GM12875 (cell line): ENCODE results near the gene CACNA1G.

Experiments
- H3K4me3 ChIP-seq: one replicate; pipeline ENCODE4 v1.5.1; 2011; ENCODE audit warnings: low read depth, low read length, control low read depth
- TF ChIP-seq, protein P1 (sequence below): IDR thresholded peaks from 2 replicates; pipeline ENCODE4 v1.5.1; 2011; ENCODE audit warnings: low read depth, mild to moderate bottlenecking, control low read depth, inconsistent platforms, low read length, moderate library complexity, borderline replicate concordance; ENCODE audit not compliant: insufficient read depth

CACNA1G gene

DNA sequence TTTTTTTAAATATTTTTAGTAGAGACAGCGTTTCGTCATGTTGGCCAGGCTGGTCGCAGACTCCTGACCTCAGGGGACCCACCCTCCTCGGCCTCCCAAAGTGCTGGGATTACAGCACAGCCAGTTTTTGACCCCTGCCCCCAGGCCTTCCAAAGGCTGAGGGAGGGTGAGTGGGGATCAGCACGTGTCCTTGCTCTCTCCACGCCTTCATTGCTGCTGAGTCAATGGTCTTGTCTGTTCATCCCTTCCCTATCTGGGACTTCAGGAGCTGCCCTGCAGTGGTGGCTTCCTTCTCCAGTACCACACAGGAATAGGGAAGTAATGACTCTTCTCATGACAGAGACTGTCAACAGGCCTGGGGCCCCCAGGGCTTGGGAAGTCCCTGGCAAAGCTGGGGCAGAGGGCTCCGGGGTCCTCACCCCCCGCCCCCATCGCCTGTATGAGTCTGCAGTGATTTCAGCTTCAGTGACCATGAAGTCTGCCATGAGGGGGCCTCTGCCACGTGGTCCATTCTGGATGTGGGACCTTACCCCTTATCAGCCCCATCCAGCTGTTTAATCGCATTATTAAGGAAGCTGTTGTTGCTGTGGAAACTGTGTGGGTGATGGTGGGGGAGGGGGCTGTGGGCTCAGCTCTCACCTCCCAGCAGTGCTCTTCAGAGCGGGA, 80.3 kb downstream of the CACNA1G start:
- no peak overlapping the region for H3K4me3 ChIP-seq
- TF ChIP-seq, protein P1, sequence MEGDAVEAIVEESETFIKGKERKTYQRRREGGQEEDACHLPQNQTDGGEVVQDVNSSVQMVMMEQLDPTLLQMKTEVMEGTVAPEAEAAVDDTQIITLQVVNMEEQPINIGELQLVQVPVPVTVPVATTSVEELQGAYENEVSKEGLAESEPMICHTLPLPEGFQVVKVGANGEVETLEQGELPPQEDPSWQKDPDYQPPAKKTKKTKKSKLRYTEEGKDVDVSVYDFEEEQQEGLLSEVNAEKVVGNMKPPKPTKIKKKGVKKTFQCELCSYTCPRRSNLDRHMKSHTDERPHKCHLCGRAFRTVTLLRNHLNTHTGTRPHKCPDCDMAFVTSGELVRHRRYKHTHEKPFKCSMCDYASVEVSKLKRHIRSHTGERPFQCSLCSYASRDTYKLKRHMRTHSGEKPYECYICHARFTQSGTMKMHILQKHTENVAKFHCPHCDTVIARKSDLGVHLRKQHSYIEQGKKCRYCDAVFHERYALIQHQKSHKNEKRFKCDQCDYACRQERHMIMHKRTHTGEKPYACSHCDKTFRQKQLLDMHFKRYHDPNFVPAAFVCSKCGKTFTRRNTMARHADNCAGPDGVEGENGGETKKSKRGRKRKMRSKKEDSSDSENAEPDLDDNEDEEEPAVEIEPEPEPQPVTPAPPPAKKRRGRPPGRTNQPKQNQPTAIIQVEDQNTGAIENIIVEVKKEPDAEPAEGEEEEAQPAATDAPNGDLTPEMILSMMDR: no peak

- H3K4me3 ChIP-seq: no peak overlapping the region
- TF ChIP-seq, protein P1: no peak
Observed at GRCh38 chr17:50641357-50641756, 80.8 kb downstream of the CACNA1G start.

DNA sequence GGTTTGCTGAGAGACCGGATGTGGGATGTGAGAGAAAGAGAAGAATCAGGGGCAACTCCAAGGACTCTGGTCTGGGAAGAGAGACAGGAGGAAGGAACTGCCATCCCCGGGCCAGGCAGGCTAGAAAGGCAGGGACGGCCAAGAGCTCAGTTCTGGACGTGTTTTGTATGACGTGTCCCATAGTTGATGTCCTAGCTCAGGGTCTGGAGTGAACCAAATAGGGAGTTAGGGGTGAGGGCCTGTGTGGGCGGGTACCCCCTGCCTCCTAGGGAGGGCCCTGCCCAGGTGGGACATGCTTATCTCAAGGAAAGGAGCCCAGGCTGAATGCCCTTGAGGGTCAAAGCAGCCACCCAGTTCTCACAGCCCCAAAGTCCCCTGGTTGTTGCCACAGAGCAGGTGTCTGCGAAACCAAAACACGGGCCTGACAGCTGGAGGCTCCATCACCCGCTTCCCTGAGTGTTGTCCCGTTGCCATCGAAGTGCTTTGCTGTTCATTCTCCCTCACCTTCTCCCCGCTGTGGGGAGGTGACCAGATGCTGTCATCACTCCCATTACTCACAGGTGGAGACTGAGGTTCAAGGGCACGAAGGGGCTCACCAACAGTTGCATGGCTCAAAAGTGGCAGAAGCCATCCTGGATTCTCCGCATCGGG, 81.7 kb downstream of the CACNA1G start:
- TF ChIP-seq, protein P1: no peak
- no peak overlapping the region for H3K4me3 ChIP-seq

DNA sequence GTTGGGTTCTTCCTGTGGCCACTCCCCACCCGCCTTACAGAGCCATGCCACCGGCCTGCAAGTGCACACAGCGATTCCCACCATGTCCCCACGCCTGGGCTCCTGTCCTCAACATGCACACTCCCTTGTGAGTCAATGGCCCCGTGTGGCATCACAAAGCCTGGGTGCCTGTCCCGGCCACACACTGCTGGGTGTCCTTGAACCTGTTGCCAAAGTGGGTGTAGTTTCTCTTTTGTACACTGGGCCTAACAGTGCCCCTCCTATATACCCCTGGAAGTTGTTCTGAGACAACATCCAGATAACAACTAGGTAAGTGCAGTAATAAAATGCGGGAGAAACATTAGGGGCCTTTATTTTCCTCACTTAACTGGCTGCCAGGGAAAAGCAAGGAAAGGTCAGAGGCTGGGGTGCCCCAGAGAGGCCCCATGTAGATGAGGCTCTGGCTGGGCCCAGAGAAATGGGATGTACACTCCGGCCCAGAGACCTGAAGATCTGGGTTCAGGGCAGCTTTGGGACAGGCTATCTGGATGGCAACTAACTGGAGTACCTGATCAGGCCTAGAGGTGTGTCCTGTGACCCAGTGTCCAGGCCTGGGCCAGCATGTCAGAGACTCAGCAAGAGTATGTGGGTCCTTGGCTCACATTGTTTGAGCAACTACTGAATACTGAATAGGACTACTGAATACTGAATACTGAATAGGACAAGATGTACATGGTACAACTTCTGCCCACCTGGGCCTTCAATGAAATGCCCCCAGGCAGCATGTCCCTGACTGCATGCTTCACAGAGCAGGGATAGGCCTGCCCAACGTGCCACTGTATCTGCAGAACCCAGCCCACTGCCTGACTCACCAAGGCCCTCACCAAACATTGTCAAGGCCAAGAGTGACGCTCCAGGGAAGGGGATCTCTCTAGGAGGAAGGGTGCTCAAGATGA, 82.5 kb downstream of the CACNA1G start:
- H3K4me3 ChIP-seq: no peak overlapping the region
- TF ChIP-seq, protein P1: no peak

GRCh38 chr17:50645748-50646682, 85.5 kb downstream of the CACNA1G start:
- TF ChIP-seq, protein P1: no peak
- H3K4me3 ChIP-seq: no peak overlapping the region

DNA sequence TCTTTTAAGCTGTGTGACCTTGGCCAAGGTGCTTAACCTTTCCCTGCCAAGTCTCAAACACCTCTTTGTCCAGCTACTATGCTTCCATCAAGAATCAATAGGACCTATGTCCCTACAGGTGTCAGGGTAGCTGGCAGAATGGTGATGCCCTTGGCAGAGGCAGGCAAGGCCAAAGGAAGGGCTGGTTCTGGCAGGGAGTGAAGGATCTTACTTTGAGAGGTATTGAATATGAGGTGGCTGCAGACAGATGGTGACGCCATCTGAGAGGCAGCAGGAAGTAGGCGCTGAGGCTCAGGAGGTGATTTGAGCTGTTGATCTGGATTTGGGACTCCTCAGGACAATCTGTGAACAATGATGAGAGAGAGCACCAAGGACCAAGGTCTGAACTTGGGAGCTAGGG, 86.7 kb downstream of the CACNA1G start:
- TF ChIP-seq, protein P1: no peak
- H3K4me3 ChIP-seq: no peak overlapping the region
